Measurements from ENCODE around the gene TMEM213.

DNA sequence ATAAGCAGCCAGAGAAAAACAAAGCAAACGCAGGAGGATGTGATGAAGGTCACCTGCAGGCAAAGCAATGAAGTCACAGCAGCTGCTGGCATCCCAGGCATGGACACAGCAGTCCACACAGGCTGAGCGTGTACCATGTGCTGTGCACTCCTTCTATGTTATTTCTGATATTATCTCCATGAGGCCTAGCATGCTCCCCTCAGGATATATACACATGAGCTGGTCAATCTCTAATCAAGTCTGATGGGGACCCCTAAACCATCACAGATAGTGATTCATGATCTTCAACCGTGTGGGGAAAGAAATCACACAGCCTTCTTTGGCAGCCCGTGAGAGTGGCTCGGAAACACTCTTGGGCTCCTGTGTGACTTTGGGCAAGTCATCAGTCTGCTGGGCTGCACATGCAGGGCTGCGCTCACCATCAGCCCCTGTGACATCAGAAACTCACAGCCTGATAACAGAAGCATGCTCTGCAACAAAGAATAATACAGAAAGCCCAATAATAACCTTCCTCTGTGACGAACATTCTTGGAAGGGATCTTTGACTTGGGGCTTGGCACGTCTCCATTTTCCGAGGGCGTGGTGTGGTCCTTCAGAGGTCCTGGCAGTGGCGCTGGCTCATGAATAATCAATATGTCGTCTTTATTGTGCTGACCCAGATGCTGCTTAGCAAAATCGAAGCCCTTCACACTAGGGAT lies 83.2 kb downstream of the TMEM213 start:
- TF ChIP-seq, protein P1, sequence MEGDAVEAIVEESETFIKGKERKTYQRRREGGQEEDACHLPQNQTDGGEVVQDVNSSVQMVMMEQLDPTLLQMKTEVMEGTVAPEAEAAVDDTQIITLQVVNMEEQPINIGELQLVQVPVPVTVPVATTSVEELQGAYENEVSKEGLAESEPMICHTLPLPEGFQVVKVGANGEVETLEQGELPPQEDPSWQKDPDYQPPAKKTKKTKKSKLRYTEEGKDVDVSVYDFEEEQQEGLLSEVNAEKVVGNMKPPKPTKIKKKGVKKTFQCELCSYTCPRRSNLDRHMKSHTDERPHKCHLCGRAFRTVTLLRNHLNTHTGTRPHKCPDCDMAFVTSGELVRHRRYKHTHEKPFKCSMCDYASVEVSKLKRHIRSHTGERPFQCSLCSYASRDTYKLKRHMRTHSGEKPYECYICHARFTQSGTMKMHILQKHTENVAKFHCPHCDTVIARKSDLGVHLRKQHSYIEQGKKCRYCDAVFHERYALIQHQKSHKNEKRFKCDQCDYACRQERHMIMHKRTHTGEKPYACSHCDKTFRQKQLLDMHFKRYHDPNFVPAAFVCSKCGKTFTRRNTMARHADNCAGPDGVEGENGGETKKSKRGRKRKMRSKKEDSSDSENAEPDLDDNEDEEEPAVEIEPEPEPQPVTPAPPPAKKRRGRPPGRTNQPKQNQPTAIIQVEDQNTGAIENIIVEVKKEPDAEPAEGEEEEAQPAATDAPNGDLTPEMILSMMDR (IDR thresholded peaks at IDR 0.05; ENCODE audit: low read length), result no peak
- TF ChIP-seq EZH2phosphoT487 (IDR thresholded peaks at IDR 0.05; ENCODE audit: low read length), result no peak
